Activated CD4-positive, alpha-beta T cell treated with anti-CD3 and anti-CD28 coated beads, Interleukin-2, amount 50 U/mL, for 48 hours (primary cell): ENCODE results near the gene PHACTR3.

Source experiments
- DNase-seq, 2 experiments: peaks; one replicate each; pipeline ENCODE4 v3.0.0-alpha.2; 2020

Gene PHACTR3

DNA sequence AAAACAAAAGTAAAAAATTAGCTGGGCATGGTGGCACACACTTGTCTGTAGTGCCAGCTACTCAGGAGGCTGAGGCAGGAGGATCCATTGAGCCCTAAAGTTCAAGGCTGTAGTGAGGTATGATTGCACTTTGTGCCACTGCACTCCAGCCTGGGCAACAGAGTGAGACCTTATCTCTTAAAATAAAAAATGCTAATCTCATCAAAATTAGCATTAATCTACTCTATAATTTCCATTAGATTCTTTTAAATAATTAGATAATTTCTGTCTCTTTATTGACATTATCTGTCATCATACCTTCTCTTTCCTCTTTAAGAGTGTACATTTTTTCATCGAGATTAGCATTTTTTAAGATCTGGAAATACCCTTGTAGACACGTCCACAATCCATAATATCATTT, 48.0 kb downstream of the PHACTR3 start:
- DNase-seq, result no peak

DNA sequence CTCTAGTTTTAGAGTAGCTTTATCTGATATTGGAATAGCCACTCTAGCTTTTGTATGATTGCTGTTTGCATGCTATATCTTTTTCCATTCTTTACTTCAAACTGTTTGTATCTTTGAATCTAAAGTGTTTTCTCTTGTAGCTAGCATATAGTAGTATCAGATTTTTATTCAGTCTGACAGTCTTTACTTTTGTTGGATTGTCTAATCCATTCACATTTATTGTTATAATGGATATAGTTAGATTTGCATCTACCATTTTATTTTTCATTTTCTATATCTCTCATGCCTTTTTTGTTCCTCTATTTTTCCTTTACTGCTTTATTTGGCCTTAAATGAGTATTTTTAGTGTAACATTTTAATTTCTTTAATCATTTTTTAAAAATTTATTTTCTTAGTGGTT, 52.1 kb downstream of the PHACTR3 start:
- no peak for DNase-seq

DNA sequence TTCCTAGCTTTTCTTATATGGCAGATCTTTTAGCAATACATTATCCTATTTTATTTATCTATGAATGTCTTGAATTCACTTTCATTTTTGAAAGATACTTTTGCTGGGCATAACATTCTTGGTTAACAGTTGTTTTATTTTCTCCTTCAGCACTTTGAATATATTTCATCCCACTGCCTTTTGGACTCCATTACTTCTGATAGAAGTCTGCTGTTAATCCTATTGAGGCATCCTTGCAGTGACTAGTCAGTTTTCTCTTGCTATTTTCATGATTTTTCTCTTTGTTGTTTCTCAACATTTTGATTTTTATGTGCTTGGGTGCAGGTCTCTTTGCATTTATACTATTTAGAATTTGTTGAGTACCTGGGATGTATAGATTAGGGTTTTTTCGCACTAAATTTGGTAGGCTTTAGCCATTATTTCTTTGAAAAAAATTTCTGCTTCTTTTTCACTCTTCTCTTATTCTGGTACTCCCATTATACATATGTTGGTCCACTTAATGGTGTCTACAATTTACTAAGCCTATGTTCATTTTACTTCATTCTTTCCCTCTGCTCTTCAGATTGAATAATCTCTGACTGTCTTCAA, 53.2 kb downstream of the PHACTR3 start:
- no peak for DNase-seq

DNA sequence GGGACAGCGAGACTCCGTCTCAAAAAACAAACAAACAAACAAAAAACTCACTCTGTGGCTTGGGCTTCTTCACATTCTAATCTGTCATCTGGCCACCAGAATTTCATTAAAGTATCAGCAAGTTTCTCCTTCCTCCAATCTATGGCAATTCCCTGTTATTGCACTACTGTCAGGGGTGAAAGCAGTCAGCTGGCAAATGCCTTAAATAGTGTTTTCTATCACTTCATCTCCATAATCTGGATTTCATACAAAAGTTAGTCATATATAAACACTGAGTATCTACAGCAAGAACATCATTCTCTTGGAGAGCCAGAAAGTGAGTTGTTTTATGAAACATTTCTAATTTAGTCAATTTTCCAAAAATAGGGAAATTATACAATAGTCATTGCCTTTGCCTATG, 56.1 kb downstream of the PHACTR3 start:
- no peak for DNase-seq

DNA sequence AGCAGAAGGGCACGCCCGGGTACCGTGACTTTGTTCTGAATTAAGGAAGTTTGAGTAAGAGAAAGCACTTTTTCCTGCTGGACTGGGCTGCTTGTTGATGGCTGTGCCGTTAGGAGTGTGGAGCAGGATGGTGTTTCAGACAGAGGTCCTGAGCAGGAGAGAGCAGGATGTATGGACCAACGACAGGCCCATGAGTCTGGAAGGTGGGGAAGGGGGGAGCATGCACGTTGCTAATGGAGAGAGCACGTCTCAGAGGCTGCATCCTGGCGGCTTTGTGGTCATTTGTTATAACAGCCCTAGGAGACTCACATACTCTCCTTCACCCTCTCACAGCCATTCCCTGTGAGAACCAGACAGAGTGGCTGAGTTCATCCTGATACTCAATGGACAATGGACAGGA, 56.8 kb downstream of the PHACTR3 start:
- DNase-seq, result no peak

DNA sequence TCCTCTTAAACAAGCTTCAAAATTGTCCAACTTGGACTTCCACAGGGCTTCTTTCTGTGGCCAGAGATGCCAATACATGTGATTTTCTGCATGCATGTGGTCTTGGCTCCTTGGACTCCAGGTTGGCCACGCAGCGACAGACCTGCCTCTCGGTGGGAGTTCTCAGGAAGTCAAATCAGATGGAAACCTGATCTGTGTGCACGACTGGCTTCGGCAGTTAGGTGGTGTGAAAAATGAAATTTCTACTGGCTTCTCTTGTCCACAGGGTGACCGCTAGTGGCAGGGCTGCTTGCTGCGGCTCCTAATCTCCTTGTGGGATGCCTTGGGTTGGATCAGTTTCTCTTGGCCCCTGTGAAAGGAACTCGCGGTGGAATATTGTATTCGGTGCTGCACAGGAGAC, 57.3 kb downstream of the PHACTR3 start:
- DNase-seq, result no peak

DNA sequence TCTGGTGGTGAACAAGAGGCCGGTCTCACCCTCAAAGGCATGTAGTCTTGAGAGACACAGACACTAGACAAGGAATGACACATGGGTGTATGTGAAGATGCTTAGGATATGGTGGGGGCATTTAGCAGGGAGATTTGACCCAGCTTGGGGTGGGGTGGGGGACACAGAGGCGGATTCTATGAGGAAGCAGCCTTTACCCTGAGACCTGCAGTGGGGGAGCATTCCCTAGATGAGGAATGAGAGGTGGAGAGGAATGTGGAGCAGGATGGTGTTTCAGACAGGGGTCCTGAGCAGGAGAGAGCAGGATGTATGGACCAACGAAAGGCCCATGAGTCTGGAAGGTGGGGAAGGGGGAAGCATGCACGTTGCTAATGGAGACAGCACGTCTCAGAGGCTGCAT, 57.8 kb downstream of the PHACTR3 start:
- DNase-seq, result no peak

DNA sequence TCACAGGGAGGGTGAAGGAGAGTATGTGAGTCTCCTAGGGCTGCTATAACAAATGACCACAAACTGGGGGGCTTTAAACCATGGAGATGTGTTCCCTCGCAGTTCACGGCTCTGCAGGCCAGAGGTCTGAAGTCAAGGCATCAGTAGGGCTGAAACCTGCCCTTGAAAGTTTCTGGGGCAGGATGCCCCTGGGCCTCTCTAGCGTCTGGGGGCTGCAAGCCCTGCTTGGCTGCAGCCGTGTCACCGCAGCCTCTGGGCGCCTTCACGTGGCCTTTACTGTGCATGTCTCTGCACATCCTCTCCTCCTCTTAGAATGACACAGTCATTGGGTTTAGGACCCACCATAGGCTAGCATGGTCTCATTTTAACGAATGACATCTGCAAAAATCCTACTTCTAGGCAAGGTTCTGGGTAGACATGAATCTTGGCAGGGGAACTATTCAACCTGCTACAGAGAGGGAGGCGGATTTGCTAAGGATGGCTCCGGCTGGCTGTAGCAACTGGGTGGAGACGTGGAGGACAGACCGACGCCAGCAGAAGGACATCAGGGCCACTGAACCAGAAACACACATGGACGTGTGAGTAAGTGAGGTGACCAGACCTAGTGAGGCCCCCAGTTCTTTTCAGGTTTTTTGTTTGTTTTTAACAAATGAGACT, 58.6 kb downstream of the PHACTR3 start:
- DNase-seq, result no peak

DNA sequence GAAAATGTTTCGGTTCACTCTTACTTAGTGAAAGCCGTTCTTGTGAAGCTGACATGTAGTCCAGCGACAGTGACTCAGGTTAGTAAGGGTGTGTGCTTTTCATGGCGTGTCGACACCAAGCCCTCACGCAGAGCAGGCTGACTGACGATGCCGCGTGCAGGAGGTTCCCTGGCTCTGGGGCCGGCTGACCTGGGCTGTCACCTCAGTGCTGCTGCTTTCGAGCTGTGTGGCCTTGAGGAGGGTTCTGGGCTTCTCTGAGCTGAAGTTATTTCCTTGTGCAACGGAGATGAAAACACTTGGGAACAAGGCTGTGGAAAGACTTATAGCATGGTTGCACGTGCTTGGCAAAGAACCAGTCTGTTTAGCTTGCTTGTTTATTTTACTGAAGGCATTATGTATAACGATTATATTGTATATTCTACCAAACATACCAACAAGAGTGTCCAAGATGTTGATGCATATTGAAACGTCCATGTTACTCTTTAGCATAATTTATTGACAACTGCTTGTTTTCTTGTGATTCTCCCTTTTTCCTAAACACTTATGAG, 59.2 kb downstream of the PHACTR3 start:
- no peak for DNase-seq

DNA sequence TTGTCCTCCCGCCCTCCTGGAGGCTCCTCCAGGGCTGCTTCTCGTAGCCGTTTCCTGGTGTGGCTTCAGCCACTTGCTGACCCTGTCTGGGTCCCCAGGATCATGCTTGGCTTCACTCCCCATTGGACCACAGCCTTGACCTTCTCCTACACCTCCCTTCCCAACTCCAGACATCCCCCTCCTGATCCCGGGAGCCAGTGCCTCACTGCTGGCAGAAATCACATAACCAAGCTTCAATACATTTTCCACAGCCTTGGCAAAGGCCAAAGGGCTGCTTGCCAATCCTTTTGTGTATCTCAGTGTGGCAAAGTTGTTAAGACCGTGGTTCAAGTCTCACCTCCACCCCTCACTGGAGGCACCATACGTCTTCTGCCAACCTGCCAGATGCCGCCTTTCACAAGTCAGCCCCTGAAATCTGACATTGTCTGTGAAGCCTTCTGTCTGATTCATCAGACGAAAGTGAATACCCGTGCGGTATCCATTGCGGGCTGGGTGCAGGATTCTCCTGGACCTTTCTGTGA, 60.1 kb downstream of the PHACTR3 start:
- no peak for DNase-seq

DNA sequence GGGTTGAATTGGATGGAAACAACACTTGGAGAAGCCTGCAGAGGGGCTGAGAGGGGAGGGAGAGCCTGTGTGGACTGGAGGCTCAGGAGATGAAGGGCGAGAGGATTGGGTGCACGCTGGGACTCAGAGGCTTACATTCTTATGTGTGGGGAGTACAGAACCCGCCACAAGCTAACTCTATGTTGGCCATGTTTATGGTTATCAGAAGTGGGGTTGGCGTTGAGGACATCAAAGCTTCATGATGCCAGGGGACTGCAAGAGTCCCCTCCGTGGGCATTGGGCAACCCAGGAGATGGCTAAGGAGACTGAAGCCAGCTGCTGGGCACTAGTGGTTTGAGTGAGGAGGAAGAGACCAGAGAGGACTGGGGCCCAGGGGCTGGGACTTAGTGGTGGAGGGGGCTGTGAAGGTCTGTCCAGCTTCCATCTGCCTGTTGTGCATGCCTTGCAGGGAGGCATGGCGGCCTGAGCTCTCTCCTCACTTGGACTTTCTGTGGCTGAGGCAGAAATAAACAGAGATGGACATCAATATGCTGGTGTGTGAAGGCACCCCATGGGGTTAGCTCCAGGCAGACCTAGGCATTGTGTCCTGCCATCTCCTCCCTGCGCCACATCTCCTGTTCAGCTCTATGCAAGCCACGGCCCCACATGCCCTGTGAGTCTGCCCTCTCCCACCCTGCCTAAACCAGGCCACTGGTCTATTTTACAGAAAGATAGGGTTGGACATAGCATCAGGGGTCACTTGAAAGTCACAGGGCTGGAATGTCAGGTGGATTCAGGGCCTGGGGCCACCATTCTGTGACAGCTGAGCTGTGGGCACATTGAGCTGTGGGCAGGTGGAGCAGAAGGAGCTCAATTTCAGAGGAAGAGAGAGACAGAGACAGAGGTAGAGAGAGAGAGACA, 61.6 kb downstream of the PHACTR3 start:
- DNase-seq, result no peak

DNA sequence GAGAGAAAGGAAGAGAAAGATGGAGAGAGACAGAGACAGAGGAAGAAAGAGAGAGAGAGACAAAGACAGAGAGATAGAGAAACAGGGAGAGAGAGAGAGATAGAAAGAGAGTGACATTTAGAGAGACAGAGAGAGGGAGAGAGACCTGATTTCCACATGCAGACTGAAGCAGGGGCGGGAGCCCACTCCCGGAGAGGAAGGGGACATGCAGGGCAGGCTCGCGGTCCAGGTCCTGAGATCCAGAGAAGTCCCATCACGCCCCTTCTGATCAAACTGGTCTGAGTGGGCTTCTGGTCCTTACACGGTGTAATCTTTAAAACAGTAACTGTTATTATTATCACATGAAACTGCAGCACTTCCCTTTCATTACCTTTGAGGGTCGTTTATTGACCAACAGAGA, 62.2 kb downstream of the PHACTR3 start:
- DNase-seq, result no peak

DNA sequence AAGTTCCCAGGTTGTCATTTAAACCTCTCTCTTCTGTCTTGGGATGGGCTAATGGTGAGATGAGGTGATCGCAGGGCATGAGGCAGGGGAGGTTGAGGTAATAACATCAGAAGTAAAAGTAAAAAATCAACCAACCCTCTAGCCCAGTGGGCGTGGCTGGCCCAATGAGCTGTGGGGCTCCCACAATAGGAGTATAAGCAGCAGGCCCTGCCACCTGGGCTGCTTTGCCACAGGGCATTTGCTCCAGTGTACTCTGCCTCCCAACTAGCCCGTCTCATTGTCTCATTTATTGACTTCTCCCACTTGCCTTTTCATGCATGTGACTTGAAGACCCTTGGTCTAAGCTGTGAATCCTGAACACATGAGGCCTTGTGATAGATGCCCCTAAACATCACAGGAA, 62.8 kb downstream of the PHACTR3 start:
- no peak for DNase-seq

DNA sequence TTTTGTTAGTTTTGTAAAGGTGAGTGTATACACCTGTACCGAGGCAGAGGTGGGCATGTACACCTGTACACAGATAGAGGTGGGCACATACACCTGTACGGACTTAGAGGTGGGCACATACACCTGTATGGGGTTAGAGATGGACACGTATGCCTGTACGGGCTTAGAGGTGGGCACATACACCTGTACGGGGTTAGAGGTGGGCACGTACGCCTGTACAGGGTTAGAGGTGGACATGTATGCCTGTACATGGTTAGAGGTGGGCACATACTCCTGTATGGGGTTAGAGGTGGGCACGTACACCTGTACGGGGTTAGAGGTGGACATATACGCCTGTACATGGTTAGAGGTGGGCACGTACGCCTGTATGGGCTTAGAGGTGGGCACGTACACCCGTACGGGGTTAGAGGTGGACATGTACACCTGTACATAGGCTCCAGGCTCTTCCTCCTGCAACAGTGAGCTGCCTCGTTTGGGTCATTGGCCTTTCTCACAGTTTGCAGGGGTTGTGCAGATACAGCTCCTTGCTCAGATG, 63.7 kb downstream of the PHACTR3 start:
- no peak for DNase-seq

DNA sequence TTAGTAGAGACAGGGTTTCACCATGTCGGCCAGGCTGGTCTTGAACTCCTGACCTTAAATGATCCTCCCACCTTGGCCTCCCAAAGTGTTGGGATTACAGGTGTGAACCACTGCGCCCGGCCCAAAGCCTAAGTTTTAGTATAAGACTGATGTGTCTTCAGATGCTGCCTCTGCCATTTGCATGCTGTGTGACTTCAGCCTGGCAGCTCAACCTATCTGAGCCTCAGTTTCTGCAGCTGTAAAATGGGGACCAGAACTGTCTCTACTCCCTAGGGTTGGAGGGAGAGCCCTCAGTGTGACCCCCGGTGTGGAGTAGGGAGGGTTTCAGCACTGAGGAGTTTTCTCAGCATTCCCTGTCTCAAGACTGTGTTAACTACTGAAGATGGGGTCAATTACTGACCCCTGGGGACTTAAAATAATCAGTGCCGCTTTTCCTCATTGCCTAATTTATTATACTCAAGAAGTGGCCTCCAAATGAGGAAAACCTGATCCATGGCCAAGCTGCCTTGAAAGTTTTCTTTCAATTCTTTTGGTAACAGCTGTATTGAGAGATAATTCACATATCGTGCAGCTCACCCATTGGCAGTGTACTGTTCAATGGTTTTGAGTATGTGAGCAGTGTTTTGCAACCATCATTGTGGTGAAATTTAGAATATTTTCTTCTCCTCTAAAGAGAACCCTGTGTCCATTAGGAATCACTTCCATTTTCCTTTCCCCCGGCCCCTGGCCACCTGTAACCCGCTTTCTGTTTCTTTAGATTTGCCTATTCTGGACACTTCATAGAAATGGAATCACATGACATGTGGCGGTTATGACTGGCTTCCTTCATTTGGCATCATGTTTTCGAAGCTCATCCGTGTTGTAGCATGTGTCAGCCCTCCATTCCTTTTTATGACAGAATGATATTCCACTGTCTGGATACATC, 64.8 kb downstream of the PHACTR3 start:
- DNase-seq, result no peak

DNA sequence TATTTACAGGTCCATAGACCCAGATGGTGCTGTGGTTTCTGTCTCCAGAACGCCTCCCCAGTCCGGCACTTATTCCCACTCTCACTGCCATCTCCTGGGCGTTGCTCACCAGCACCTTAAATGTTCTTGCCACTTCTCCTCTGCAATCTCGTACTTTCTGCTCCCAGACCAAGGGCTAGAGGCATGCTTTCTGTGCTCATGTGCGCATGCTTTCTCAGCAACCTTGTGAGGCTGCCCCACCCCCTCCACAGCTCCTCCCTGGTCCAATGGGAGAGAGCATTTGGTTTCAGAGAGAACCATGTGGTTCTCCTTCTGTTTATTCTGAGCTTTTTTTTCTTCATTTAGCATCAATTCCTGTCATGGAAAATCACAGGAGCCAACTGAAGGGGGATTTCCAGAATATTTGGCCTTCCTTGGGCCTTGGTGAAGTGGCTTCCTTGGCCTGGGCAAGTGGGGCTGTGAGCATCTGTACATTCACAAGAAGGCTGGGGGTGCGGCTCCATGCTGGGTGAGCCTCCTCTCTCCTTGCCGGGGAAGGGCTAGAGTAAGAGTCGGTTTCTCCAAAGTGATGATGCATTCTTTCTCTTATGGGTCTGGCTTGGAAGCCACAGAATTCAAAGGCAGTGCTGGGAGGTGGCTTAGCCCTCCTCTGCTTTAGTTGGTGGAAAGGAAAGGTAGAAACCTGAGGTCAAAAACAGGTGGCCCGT, 66.6 kb downstream of the PHACTR3 start:
- no peak for DNase-seq

DNA sequence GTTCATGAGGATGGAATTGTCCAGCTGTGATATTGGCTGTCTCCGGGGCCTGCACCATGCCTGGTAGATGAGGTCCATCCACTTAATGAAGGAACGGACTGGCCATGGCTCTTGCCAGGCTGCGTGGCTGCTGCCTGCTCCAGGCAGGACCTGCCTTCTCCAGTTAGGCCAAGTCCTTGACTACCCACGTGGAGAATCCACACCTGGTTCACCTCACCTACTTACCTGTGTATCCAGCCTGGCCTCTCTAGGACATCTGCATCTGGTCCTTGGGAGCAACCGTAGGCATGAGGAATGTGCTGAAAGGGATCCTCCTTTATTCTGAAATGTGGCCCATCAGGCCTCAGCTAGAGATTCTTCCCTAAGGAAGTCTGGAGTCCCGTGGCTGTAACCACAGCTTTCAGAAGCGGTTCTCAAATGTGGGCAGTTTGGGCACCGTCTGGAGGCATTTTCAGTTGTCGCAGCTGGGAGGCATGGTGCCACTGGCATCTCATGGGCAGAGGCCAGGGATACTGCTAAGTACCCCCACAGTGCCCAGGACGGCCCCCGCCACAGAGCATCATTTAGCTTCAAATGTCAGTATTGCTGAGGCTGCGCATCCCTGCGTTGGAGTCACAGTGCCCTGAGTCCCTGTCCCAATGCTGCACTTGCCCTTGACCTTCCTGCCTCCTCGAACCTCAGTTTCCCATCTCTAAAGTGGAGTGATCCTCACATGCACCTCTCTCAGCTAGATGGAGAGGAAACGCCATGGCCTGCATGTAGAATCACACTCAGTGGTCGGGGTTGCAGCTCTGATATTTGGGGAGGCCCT, 67.5 kb downstream of the PHACTR3 start:
- DNase-seq, result no peak

DNA sequence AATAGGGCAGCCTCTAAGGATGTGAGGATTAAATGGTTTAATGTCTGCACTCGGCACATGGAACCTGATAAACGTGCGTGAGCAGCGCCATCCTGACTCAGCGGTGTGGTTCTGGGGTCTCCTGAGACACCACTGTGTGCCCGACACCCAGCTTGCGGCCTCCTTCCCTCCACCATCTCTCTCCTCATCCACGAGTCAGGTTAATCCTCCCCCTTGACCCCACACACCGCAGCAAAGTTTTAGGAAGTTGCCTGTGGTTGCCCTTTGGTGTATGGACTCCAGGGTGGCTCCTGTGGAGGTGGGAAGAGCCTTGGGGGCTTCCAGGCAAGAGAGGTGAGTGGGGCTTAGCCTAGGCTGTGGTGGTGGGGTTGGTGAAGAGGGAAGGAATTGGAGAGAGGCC, 68.2 kb downstream of the PHACTR3 start:
- no peak for DNase-seq

DNA sequence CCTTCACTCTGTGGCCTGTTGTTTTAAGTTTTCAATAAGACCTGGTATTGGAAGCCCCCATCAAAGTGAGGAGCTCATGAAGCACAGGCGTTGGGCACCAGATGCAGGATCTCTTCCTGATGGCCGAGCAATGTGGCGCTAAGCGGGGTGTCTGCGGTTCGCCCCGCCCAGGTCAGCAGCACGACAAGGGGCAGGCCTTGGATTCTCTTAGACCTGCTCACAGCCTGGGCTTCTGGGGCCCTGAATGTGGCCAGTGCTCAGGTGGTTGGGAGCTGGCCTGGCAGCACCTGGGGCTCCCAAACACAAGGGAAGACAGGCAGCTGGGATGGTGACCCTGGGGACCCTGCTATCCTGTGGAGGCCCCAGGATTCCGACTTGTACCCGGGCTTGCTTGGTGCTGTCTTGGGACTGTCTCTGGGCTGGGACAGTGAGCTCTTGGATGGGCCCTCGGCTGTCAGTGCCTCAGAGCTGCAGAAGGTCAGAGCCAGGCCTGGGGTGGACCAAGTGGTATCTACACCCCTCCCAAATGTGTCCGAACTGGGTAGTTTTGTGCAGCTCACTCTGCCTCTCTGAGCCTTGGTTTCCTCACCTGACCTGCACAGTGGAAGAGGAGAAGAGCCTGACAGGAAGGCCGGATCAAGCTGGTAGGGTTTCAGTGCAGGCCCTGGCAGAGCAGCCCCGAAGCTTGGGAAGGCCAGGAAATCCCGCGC, 69.1 kb downstream of the PHACTR3 start:
- no peak for DNase-seq

DNA sequence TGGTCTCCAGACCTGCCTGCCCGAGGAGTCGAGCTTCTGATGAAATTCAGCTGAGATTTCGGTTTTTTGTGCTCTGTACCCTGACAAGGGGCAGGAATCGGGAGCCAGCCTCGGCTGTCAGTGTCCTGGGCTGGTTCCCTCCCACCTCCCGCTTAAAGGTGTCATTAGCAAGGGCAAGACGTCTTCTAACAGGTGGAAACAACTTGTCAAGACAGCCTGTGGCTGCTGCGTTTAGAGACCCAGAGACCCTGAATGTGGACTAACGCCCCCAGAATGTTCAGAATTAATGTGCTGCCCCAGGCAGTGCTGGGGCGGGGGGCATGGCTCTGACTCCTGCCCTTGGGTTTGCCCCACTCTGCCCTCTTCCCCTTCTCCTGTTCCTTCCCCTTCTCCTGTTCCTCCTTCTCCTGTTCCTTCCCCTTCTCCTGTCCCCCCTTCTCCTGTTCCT, 69.7 kb downstream of the PHACTR3 start:
- no peak for DNase-seq
